Mucosa of rectum (tissue), 2 donors: Measurements from ENCODE around the gene KCNQ4.

Experiments
- H3K27ac ChIP-seq, 2 donors: one replicate each; pipeline ENCODE4 v1.7.0; 2013; ENCODE audit warnings: inconsistent platforms in 2 of 2, low read depth in 2 of 2, low read length in 2 of 2
- H3K27me3 ChIP-seq, 2 donors: one replicate each; pipeline ENCODE4 v1.7.0; 2013; ENCODE audit warnings: low read length in 2 of 2; ENCODE audit not compliant: control insufficient read depth in 2 of 2, insufficient read depth in 2 of 2
- H3K36me3 ChIP-seq, 2 donors: one replicate each; pipeline ENCODE4 v1.7.0; 2013; ENCODE audit warnings: low read length in 2 of 2; ENCODE audit not compliant: control insufficient read depth in 2 of 2, insufficient read depth in 2 of 2
- H3K4me1 ChIP-seq, 2 donors: one replicate each; pipeline ENCODE4 v1.7.0; 2013; ENCODE audit warnings: low read length in 2 of 2, mild to moderate bottlenecking in 1 of 2; ENCODE audit not compliant: control insufficient read depth in 2 of 2, insufficient read depth in 2 of 2
- H3K4me3 ChIP-seq, 2 donors: one replicate each; pipeline ENCODE4 v1.7.0; 2013; ENCODE audit warnings: low read length in 2 of 2
- H3K9ac ChIP-seq, 2 donors: one replicate each; pipeline ENCODE4 v1.7.0; 2013; ENCODE audit warnings: low read length in 2 of 2, low read depth in 1 of 2, mild to moderate bottlenecking in 1 of 2
- H3K9me3 ChIP-seq, 2 donors: one replicate each; pipeline ENCODE4 v1.7.0; 2013; ENCODE audit warnings: low read length in 2 of 2; ENCODE audit not compliant: control insufficient read depth in 2 of 2
- donor health status: healthy.
- donor health status: Normal muscosa, but diverticular disease.

KCNQ4 gene

GRCh38 chr1:40743452-40743851 is 40.1 kb upstream of the KCNQ4 start:
- Histone ChIP-seq H3K9ac (no peak overlapping the region), H3K27me3 (no peaks in the 10 kb centered on the region), H3K4me3 (no peak overlapping the region), H3K4me1 (peaks cover 0 to 4% of the 10 kb centered on the region in 2 donors), H3K36me3 (peaks cover 32 to 50% of the 10 kb centered on the region in 2 donors), H3K27ac (no peak overlapping the region), H3K9me3 (no peaks in the 10 kb centered on the region)

GRCh38 chr1:40743860-40744259 is 39.7 kb upstream of the KCNQ4 start:
- Histone ChIP-seq H3K9me3 (no peaks in the 10 kb centered on the region), H3K27me3 (no peaks in the 10 kb centered on the region), H3K9ac (no peak overlapping the region), H3K4me3 (no peak overlapping the region), H3K4me1 (peaks cover 0 to 4% of the 10 kb centered on the region in 2 donors), H3K36me3 (peaks cover 36 to 51% of the 10 kb centered on the region in 2 donors), H3K27ac (no peak overlapping the region)

- H3K4me3 ChIP-seq, result no peak overlapping the region
- H3K27me3 ChIP-seq, result no peaks in the 10 kb centered on the region
- peaks cover 31 to 50% of the 10 kb centered on the region in 2 donors for H3K36me3 ChIP-seq
- no peaks in the 10 kb centered on the region for H3K9me3 ChIP-seq
- H3K9ac ChIP-seq, result no peak overlapping the region
- H3K4me1 ChIP-seq, result peaks cover 2 to 16% of the 10 kb centered on the region in 2 donors
- no peak overlapping the region for H3K27ac ChIP-seq
Observed at GRCh38 chr1:40745176-40745575, 38.4 kb upstream of the KCNQ4 start.

- no peaks in the 10 kb centered on the region for H3K27me3 ChIP-seq
- H3K36me3 ChIP-seq, result peaks cover 41 to 56% of the 10 kb centered on the region in 2 donors
- peaks cover 7 to 19% of the 10 kb centered on the region in 2 donors for H3K4me1 ChIP-seq
- H3K9ac ChIP-seq, result no peak overlapping the region
- H3K4me3 ChIP-seq, result no peak overlapping the region
- H3K9me3 ChIP-seq, result no peaks in the 10 kb centered on the region
- H3K27ac ChIP-seq, result no peak overlapping the region
Observed at GRCh38 chr1:40746344-40747090, 37.1 kb upstream of the KCNQ4 start.

- peak overlapping the region in 1 of 2 donors; percentile 30 for H3K4me3 ChIP-seq
- peak overlapping the region; percentile 21 to 35 for H3K27ac ChIP-seq
- no peaks in the 10 kb centered on the region for H3K9me3 ChIP-seq
- peaks cover 7 to 19% of the 10 kb centered on the region in 2 donors for H3K4me1 ChIP-seq
- H3K27me3 ChIP-seq, result no peaks in the 10 kb centered on the region
- H3K9ac ChIP-seq, result peak overlapping the region in 1 of 2 donors; percentile 3
- H3K36me3 ChIP-seq, result peaks cover 39 to 50% of the 10 kb centered on the region in 2 donors
Observed at GRCh38 chr1:40748841-40749718, 34.5 kb upstream of the KCNQ4 start.

GRCh38 chr1:40749817-40750216 is 33.8 kb upstream of the KCNQ4 start:
- Histone ChIP-seq H3K9ac (peak overlapping the region in 1 of 2 donors; percentile 3), H3K4me1 (peaks cover 7 to 19% of the 10 kb centered on the region in 2 donors), H3K4me3 (no peak overlapping the region), H3K27ac (no peak overlapping the region), H3K36me3 (peaks cover 47 to 55% of the 10 kb centered on the region in 2 donors), H3K27me3 (no peaks in the 10 kb centered on the region), H3K9me3 (no peaks in the 10 kb centered on the region)

- no peak overlapping the region for H3K4me3 ChIP-seq
- no peaks in the 10 kb centered on the region for H3K27me3 ChIP-seq
- peaks cover 7 to 19% of the 10 kb centered on the region in 2 donors for H3K4me1 ChIP-seq
- no peak overlapping the region for H3K27ac ChIP-seq
- H3K36me3 ChIP-seq, result peaks cover 53 to 60% of the 10 kb centered on the region in 2 donors
- H3K9me3 ChIP-seq, result no peaks in the 10 kb centered on the region
- no peak overlapping the region for H3K9ac ChIP-seq
Observed at GRCh38 chr1:40750451-40750908, 33.1 kb upstream of the KCNQ4 start.

- no peak overlapping the region for H3K9ac ChIP-seq
- H3K9me3 ChIP-seq, result no peaks in the 10 kb centered on the region
- H3K4me3 ChIP-seq, result no peak overlapping the region
- H3K4me1 ChIP-seq, result peaks cover 7 to 19% of the 10 kb centered on the region in 2 donors
- no peaks in the 10 kb centered on the region for H3K27me3 ChIP-seq
- no peak overlapping the region for H3K27ac ChIP-seq
- peaks cover 64 to 70% of the 10 kb centered on the region in 2 donors for H3K36me3 ChIP-seq
Observed at GRCh38 chr1:40751802-40752201, 31.8 kb upstream of the KCNQ4 start.

GRCh38 chr1:40753142-40753882 is 30.3 kb upstream of the KCNQ4 start:
- Histone ChIP-seq H3K9ac (no peak overlapping the region), H3K36me3 (peaks cover 78% of the 10 kb centered on the region in 2 donors), H3K4me1 (peaks cover 7 to 15% of the 10 kb centered on the region in 2 donors)

More at GRCh38 chr1:40753142-40753882, 30.3 kb upstream of the KCNQ4 start:
- Histone ChIP-seq H3K4me3 (no peak overlapping the region), H3K9me3 (no peaks in the 10 kb centered on the region), H3K27ac (no peak overlapping the region), H3K27me3 (no peaks in the 10 kb centered on the region)
